GM19468 (cell line): ENCODE data around the gene CLPTM1L.
"Not testable (repeated sequence)": the region's sequence is repeated elsewhere in the genome, so short reads cannot be mapped to it uniquely, and the experiment has no call there.

Experiments
- ATAC-seq: cut with Tn5 transposase; IDR thresholded peaks from one replicate; pipeline ENCODE4 v1.9.1; 2021; ENCODE audit warnings: mild to moderate bottlenecking, moderate library complexity, moderate number of reproducible peaks; ENCODE audit not compliant: unreplicated experiment; ENCODE audit errors: extremely low read depth

CLPTM1L gene

DNA sequence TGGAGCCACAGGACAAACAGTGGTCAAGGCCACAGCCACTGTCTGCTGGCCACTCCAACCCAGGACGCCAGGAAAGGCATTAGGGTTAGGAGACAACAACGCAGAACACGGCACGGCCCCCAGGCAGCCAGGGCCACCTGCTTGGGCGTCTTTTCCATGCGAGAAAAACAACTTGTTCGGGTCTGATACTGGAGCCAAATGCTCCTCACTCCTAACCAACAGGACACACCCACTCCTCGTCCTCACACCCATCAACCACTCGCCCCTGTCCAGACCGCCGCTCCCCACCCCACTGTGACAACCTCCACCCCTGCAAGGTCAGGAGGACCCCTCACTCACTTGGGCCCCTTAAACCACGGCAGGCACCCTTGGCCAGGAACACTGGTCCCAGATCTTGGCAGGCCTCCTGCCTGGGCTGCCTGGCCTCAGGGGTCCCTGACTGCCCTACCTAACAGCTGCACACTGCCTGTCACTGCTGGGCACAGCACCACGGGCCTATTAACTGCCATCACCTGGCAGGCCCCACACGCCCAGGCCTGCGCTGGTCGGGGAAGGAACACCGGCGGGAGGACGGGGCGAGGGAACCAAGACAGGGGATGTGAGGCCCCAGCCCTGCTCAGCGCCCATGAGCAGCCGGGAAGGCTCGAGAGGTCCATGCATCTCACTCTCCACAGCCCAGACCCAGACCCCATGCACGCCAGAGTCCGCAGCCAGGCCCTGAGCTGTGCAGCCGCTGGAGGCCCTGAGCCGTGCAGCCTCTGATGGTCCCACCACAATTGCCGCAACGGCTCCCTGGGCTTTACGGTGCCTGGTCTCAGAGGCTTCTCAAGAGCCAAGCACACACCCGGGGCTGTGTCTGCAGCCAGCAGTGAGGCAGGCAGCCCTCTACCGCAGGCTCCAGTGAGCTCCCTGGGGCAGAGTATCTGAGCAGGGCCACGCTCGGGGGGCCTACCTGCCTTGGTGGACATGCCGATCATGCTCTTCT is 13.8 kb downstream of the CLPTM1L start:
- no peak for ATAC-seq

DNA sequence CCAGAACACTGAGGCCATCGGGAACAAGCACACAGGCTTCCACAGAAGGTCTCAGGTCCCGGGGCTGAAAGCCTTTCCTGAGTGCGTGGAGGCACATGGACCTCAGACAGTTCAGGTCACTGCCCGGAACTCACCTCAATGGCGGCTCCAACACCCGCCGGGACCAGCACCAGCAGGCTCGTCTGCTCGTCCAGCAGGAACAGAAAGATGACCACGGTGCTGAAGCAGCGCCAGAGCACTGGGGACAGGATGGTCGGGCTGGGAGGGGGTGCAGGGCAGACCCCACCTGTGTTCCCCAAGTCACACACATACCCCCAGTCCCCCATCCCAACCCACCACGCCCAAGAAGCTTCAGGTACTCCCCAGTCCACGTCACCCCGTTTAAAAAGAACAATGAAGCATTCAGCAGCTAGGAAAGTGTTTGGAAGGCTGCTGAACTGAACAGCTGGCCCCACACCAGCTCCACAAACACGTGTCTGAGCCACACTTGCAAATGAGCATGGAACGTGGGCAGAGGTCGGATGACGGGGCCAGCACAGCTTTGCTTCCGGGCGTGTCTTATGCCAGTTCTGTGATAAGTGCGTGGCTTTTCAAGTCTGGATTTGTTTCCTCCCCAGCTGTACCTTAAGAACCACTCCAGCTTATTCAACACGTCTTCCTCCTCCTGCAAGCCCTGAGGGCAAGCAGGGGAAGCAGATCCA is 14.6 kb downstream of the CLPTM1L start:
- no peak for ATAC-seq

DNA sequence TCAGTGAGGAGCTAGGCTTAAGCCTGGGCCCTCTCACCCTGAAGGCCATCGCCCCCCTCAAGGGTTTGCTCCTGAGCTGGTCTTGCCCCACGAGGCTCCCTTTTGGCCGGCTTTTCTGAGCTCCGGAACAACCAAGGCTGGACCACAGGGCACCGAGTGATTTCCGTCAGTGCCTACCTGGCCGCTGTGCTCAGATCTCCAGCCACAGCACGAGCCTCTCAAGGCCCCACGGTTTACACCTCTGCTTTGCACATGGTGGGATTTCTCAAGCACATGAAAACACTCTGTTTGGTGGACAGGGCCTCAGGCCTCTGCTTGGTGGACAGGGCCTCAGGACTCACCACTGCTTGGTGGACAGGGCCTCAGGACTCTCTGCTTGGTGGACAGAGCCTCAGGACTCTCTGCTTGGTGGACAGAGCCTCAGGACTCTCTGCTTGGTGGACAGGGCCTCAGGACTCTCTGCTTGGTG is 15.8 kb downstream of the CLPTM1L start:
- ATAC-seq, result no peak

DNA sequence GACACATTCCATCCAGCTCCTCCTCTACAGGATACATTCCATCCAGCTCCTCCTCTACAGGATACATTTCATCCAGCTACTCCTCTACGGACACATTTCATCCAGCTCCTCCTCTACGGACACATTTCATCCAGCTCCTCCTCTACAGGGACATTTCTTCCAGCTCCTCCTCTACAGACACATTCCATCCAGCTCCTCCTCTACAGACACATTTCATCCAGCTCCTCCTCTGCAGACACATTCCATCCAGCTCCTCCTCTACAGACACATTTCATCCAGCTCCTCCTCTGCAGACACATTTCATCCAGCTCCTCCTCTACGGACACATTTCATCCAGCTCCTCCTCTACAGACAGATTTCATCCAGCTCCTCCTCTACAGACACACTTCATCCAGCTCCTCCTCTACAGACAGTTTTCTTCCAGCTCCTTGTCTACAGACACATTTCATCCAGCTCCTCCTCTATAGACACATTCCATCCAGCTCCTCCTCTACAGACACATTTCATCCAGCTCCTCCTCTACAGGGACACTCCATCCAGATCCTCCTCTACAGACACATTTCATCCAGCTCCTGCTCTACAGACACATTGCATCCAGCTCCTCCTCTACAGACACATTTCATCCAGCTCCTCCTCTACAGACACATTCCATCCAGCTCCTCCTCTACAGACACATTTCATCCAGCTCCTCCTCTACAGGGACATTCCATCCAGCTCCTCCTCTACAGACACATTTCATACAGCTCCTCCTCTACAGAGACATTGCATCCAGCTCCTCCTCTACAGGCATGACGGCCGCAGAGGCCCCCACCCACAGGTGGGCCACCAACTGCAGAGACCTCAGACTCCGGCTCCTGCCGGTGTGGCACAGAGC is 16.4 kb downstream of the CLPTM1L start:
- ATAC-seq, result not testable (repeated sequence)

DNA sequence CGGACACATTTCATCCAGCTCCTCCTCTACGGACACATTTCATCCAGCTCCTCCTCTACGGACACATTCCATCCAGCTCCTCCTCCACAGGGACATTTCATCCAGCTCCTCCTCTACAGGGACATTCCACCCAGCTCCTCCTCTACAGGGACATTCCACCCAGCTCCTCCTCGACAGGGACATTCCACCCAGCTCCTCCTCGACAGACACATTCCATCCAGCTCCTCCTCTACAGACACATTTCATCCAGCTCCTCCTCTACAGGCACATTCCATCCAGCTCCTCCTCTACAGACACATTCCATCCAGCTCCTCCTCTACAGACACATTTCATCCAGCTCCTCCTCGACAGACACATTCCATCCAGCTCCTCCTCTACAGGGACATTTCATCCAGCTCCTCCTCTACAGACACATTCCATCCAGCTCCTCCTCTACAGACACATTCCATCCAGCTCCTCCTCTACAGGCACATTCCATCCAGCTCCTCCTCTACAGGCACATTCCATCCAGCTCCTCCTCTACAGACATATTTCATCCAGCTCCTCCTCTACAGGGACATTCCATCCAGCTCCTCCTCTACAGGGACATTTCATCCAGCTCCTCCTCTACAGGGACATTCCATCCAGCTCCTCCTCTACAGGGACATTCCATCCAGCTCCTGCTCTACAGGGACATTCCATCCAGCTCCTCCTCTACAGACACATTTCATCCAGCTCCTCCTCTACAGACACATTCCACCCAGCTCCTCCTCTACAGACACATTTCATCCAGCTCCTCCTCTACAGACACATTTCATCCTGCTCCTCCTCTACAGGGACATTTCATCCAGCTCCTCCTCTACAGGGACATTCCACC is 17.8 kb downstream of the CLPTM1L start:
- not testable (repeated sequence) for ATAC-seq

DNA sequence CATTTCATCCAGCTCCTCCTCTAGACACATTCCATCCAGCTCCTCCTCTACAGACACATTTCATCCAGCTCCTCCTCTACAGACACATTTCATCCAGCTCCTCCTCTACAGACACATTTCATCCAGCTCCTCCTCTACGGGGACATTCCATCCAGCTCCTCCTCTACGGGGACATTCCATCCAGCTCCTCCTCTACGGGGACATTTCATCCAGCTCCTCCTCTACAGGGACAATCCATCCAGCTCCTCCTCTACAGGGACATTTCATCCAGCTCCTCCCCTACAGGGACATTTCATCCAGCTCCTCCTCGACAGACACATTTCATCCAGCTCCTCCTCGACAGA is 18.4 kb downstream of the CLPTM1L start:
- not testable (repeated sequence) for ATAC-seq

DNA sequence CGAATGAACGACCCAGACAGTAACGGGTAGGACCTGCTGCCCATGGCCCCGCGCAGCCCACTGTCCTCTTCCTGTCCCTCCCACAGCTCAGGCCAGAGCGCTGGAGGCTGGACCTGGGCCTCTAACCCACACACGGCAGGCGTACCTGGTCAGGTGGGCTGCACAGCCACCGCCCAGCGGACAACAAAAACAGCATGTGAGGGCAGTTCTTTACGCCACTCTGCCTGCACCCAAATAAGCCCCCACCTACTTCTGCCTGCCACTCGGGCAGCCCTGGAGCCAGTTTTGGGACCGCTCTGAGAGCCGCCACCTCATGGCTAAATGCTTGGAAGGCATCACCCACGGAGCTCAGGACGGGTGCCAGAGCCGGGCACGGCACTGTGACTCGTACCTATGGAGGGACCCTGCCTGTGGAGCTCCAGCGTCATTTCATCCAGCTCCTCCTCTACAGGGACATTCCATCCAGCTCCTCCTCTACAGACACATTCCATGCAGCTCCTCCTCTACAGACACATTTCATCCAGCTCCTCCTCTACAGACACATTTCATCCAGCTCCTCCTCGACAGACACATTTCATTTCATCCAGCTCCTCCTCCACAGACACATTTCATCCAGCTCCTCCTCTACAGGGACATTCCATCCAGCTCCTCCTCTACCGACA is 18.9 kb downstream of the CLPTM1L start:
- ATAC-seq, result no peak

DNA sequence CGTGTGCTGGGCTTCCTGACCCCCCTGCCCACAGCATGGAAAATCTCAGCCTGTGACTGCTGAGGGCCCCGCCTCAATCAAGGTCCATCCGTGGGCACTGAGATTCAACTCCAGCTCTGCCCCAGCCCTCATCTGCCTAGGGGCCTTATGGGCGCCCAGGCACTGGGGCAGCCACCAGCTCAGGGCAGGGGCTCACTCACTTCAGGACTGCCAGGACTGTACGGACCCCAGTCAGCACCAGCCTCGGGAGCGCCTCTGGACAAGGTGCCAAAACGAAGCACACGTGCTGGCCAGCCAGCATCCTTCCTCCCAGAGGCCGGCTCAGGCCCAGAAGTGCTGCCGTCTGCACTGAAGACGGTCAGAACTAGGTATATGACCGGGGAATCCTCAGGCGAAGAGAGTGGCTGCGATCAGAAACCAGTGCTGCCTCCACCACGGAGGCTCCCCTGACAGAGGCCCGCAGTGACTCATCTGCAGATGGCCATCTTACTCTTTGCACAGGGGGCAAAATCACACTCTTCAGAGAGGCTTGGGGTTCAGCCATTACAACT is 19.6 kb downstream of the CLPTM1L start:
- no peak for ATAC-seq

DNA sequence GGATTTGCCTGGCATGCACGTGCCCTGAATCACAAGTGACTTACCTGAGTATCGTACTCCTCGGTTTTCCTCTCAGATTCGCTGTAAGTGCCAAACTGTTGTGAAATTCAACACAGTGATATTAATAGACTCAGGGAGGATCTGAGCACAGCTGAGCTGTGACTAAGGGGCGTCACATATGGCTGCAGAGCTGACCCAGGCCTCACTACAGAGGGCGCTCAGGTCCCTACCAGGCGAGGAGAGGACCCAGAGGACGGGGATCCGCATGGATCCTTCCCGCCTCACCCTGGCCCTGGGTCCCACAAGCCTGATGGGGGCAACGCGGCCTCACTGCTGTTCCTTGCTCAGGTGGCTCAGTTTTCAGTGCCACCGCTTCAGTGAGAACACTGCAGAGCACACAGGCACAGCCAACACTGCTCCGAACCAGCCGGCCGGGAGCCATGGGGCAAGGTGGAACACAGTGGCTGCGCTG is 20.1 kb downstream of the CLPTM1L start:
- ATAC-seq, result no peak

DNA sequence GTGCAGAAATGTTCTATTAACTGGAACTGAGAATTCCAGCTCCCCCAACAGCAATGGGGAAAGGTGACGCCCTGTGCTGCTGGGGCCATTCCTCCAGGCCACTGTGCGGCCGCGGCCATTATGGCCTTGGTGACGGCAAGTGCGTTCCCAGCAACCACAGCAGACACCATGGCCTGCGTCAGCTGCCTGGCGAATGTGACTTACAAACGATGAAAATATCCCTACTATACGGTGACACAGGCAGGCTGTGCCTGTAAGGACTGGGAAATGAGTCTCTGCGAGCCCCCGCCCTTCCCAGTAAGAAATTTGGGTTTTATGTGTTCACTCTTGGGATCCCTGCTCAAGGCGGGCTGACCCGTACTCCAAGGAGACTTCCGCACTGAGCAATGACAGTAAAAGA is 20.6 kb downstream of the CLPTM1L start:
- ATAC-seq, result no peak

DNA sequence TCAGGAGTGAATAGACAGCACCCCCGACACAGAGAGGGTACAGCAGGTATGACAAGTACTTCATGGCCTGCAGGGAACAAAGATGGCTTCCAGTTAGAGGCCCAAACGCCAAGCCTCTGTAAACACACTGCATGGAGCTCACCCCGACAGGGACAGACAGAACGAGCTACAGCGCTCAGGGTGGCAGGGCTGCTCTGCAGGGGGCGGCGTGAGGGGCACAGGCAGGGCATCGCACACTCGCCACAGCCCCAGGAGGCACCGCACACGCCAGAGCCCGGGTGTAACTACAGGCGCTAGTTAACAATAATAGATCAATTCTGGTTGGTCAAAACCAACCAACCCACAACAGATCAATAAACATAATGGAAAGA is 21.1 kb downstream of the CLPTM1L start:
- ATAC-seq, result no peak

DNA sequence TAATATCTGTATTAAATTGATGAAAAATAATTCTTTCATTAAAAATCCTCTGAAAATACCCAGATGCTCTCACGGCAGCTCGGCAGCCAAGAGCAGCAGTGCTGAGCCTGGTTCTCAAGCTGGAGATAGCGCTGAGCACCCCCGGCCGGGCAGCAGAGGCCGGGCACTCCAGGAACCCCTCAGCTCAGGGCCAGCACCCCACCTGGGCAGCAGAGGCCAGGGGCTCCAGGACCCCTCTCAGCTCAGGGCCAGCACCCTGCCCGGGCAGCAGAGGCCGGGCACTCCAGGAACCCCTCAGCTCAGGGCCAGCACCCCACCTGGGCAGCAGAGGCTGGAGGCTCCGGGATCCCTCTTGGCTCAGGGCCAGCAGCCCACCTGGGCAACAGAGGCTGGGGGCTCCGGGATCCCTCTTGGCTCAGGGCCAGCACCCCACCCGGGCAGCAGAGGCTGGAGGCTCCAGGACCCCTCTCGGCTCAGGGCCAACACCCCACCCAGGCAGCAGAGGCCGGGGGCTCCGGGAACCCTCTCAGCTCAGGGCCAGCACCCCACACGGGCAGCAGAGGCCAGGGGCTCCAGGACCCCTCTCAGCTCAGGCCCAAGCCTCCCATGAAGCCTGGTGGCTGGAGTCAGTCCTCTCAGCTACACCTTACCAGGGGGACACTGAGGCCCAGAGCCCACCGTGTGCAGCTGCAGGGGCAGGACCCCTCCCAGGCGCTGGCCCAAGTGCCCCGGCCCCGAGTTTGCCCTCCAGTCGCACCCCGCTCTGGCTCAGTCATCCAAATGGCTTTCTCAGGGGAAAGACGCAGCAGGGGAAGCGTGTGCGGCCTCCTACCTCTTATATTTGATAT is 21.7 kb downstream of the CLPTM1L start:
- ATAC-seq, result no peak

DNA sequence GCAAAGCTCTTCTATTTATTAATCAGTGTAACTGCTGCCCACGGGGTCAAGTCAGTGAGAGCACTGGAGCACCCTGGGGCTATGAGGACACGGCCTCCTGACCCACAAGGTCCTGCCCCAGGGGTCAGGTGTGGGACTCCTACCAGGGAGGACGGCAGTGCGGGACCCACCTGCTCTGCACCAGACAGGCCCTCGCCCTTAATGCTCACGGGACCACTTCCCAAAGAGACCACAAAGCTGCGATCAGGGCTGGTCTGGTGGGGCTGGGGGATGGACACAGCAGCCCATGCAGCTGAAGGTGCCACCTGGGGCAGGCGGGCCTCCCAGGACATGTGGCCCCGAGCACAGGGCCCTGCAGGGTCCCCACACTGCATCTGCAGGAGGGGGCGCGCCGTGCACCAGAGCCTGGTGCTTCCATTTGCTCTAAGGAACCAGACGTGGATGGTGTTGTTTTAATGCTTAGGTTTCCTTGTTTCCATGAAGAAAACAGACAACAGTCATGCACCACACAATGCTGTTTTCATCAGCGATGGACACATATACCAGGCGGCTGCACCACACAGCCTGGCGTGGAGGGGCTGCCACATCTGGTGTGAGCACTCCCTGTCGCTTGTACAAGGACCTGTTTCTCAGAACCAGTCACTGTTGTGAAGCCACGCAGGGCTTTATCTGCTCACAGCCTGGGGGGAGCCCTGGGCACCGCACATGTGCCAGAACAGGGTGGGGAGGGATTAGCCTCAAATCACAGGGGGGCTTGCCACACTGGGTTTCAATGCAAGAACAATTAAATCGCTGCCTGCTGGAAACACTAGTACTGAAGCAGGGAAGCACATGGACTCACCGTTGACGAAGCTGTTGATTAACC is 22.6 kb downstream of the CLPTM1L start:
- ATAC-seq, result no peak

DNA sequence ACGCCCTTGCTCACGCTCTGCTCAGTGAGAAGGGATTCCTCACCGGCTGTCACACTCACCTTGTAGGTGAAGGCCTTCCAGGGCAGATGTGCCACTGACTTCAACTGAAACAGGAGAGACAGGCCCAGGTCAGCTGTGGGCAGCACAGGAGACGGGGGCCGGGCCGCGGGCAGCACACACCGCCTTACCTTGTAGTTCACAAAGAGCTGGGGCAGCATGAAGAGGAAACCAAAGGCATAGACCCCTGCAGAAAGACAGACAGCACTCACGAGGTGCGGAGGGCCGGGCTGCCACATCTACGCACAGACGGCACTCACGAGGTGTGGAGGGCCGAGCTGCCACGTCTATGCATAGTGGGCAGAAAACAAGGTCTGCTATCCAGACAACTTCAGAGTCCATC is 23.3 kb downstream of the CLPTM1L start:
- ATAC-seq, result no peak

DNA sequence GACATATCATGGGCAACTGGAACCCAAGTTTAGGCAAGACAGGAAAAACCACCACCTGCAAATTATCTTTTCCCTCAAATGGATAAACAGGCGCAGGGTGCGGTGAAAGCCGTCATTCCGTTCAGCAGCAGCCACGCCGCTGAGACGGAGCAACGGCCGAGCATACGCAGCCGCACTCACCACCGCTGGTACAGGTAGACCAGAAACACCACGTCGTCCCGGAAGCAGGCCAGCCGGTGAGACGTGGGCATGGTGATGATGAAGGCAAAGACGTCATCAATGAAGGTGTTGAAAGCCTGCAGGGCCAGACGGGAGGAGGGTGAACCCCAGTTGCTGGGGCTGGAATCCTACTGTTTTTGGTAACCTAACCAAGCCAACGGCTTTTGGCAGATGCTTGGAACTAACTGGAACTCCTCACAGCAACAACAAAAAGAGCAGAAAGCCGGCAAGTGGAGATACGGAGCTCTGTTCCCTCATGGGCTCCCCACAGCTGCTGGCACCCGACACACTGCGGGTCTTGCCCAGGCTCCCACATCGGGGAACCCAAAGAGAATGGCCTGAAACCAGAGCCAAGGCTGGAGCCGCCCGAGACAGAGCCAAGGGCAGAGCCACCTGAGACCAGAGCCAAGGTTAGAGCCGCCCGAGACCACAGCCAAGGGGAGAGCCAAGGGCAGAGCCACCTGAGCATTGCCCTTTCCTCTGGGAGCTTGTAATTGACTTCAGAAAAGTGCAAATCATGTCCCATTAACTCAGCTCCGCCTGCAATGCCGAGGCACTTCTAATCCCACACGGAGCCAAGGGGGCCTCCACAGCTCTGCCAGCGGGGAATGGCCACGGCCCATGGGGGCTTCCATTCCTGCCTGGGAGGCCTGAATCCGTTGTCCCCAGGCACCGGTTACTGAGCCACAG is 24.2 kb downstream of the CLPTM1L start:
- no peak for ATAC-seq
